H1 (cell line): ENCODE measurements around the gene MYH13. TPM values are rescaled to one million over a fixed set of nuclear protein-coding genes. Genes with fewer than 3 reads are reported as not detected.

Experiments
- CTCF ChIA-PET: fragments of 300-600 bp; sonication (Branson Sonifier 250); formaldehyde crosslinking; loops from one replicate; lab custom pipeline; 2021; ENCODE audit not compliant: partially characterized antibody; lab: Charles Lee
- POLR2A ChIA-PET: fragments of 300-600 bp; sonication (Branson Sonifier 250); formaldehyde crosslinking; loops from one replicate; lab custom pipeline; 2021; ENCODE audit warnings: inconsistent platforms; ENCODE audit not compliant: partially characterized antibody; lab: Charles Lee
- DNase-seq, 2 experiments: peaks; one replicate each; pipeline versions ENCODE4 v3.0.0 to v3.0.0-alpha.2; 2010 to 2022; ENCODE audit warnings: low spot score in 2 of 2, low read depth in 1 of 2, mixed read lengths in 1 of 2
- FAIRE-seq: peaks from 2 replicates; lab custom pipeline; 2011; peaks lifted over from hg19 to GRCh38; lab: Jason Lieb, UNC
- H2AFZ ChIP-seq: 2 replicates; pipeline ENCODE4 v1.8.1; 2012; ENCODE audit warnings: low read length, inconsistent platforms
- H2AK5ac ChIP-seq: 2 replicates; pipeline ENCODE4 v1.6.1; 2013; ENCODE audit warnings: low read depth, low read length
- H2BK120ac ChIP-seq: replicated peaks from 2 replicates; pipeline ENCODE3; 2013; ENCODE audit warnings: low read depth, low read length, inconsistent platforms
- H2BK12ac ChIP-seq: 2 replicates; pipeline ENCODE4 v1.6.1; 2013; ENCODE audit warnings: low read depth, low read length
- H2BK15ac ChIP-seq: 2 replicates; pipeline ENCODE4 v1.6.1; 2013; ENCODE audit warnings: low read length
- H2BK20ac ChIP-seq: 2 replicates; pipeline ENCODE4 v1.6.1; 2013; ENCODE audit warnings: low read length
- H2BK5ac ChIP-seq: 2 replicates; pipeline ENCODE4 v1.6.1; 2013; ENCODE audit warnings: low read depth, low read length
- H3K14ac ChIP-seq: 2 replicates; pipeline ENCODE4 v1.6.1; 2013; ENCODE audit warnings: inconsistent platforms; ENCODE audit not compliant: insufficient read length
- H3K18ac ChIP-seq: 2 replicates; pipeline ENCODE4 v1.6.1; 2013; ENCODE audit warnings: low read length; ENCODE audit errors: extremely low read depth
- H3K23ac ChIP-seq: 2 replicates; pipeline ENCODE4 v1.6.1; 2013; ENCODE audit warnings: inconsistent platforms; ENCODE audit not compliant: insufficient read length
- H3K23me2 ChIP-seq: 2 replicates; pipeline ENCODE4 v1.6.1; 2013; ENCODE audit warnings: low read depth, low read length
- H3K27ac ChIP-seq: 2 replicates; pipeline ENCODE4 v1.6.1; 2011; ENCODE audit warnings: low read depth, low read length, inconsistent platforms
- H3K27me3 ChIP-seq, 4 experiments: replicated peaks in 1 of 4; 1 replicate in 1 of 4; 2 replicates in 3 of 4; pipeline versions ENCODE4 v1.6.1 to v1.8.1; 2011 to 2013; ENCODE audit warnings: low read length in 3 of 4, mild to moderate bottlenecking in 3 of 4, inconsistent platforms in 2 of 4, mixed read lengths in 2 of 4, moderate library complexity in 1 of 4; ENCODE audit not compliant: control insufficient read depth in 3 of 4, insufficient read depth in 3 of 4; ENCODE audit errors: extremely low read depth in 1 of 4
- H3K36me3 ChIP-seq, 4 experiments: 2 replicates each; pipeline versions ENCODE4 v1.6.1 to v1.8.1; 2011 to 2013; ENCODE audit warnings: mild to moderate bottlenecking in 4 of 4, low read length in 3 of 4, moderate library complexity in 2 of 4, control low read depth in 1 of 4, inconsistent platforms in 1 of 4; ENCODE audit not compliant: insufficient read depth in 4 of 4, control insufficient read depth in 2 of 4
- H3K4ac ChIP-seq: replicated peaks from 2 replicates; pipeline ENCODE3; 2013; ENCODE audit warnings: low read length, low read depth, mixed read lengths, inconsistent platforms; ENCODE audit not compliant: insufficient read length
- H3K4me1 ChIP-seq, 4 experiments: replicated peaks in 1 of 4; 1 replicate in 1 of 4; 2 replicates in 3 of 4; pipeline versions ENCODE4 v1.6.1 to v1.8.1; 2011 to 2013; ENCODE audit warnings: low read length in 3 of 4, inconsistent platforms in 2 of 4, mixed read lengths in 1 of 4; ENCODE audit not compliant: insufficient read depth in 4 of 4, control insufficient read depth in 3 of 4
- H3K4me2 ChIP-seq, 2 experiments: 2 replicates each; pipeline versions ENCODE4 v1.6.1 to v1.8.1; 2011 to 2013; ENCODE audit warnings: low read depth in 2 of 2, low read length in 2 of 2, control low read depth in 1 of 2, inconsistent platforms in 1 of 2, mild to moderate bottlenecking in 1 of 2; ENCODE audit not compliant: insufficient read depth in 1 of 2
- H3K4me3 ChIP-seq, 4 experiments: fragments of 200-600, 300-600 bp in 1 of 4; sonication (generic), shearing (Covaris generic), sonication (Bioruptor Twin) in 1 of 4; 2 replicates each; pipeline versions ENCODE4 v1.5.1 to v1.8.1; 2011 to 2016; ENCODE audit warnings: low read length in 4 of 4, low read depth in 3 of 4, control low read depth in 2 of 4, inconsistent platforms in 2 of 4, mild to moderate bottlenecking in 2 of 4, mixed read lengths in 1 of 4, moderate library complexity in 1 of 4; ENCODE audit not compliant: insufficient read depth in 2 of 4; ENCODE audit errors: extremely low read depth in 1 of 4
- H3K56ac ChIP-seq: replicated peaks from 2 replicates; pipeline ENCODE3; 2013; ENCODE audit warnings: low read depth, mild to moderate bottlenecking, mixed read lengths, low read length, inconsistent platforms; ENCODE audit not compliant: insufficient read length
- H3K79me1 ChIP-seq: 2 replicates; pipeline ENCODE4 v1.6.1; 2013; ENCODE audit warnings: low read depth, low read length, control low read depth
- H3K79me2 ChIP-seq, 2 experiments: 2 replicates each; pipeline versions ENCODE4 v1.6.1 to v1.8.1; 2012 to 2013; ENCODE audit warnings: low read length in 2 of 2, mild to moderate bottlenecking in 2 of 2, inconsistent platforms in 1 of 2; ENCODE audit not compliant: insufficient read depth in 2 of 2, control insufficient read depth in 1 of 2
- H3K9ac ChIP-seq, 4 experiments: replicated peaks in 1 of 4; 1 replicate in 1 of 4; 2 replicates in 3 of 4; pipeline versions ENCODE4 v1.6.1 to v1.8.1; 2011 to 2013; ENCODE audit warnings: low read depth in 3 of 4, low read length in 3 of 4, control low read depth in 2 of 4, mild to moderate bottlenecking in 2 of 4, moderate library complexity in 2 of 4, inconsistent platforms in 1 of 4; ENCODE audit errors: extremely low read depth in 1 of 4
- H3K9me3 ChIP-seq, 2 experiments: 2 replicates each; pipeline versions ENCODE4 v1.6.1 to v1.8.1; 2012 to 2013; ENCODE audit warnings: mild to moderate bottlenecking in 2 of 2, moderate library complexity in 2 of 2, control low read depth in 1 of 2, inconsistent platforms in 1 of 2, low read depth in 1 of 2, low read length in 1 of 2, mixed read lengths in 1 of 2; ENCODE audit not compliant: insufficient read depth in 2 of 2
- H4K20me1 ChIP-seq, 2 experiments: replicated peaks in 1 of 2; 2 replicates each; pipeline versions ENCODE3 to v1.8.1; 2011 to 2013; ENCODE audit warnings: inconsistent platforms in 2 of 2, low read length in 2 of 2, mild to moderate bottlenecking in 1 of 2; ENCODE audit not compliant: insufficient read depth in 2 of 2, control insufficient read depth in 1 of 2
- H4K5ac ChIP-seq: 2 replicates; pipeline ENCODE4 v1.6.1; 2013; ENCODE audit warnings: low read length, low read depth, mixed read lengths, inconsistent platforms; ENCODE audit not compliant: insufficient read length
- H4K8ac ChIP-seq: 2 replicates; pipeline ENCODE4 v1.8.0; 2013; ENCODE audit warnings: mild to moderate bottlenecking, moderate library complexity, low read length, inconsistent platforms; ENCODE audit not compliant: insufficient read depth; ENCODE audit errors: extremely low read depth
- H4K91ac ChIP-seq: replicated peaks from 2 replicates; pipeline ENCODE3; 2013; ENCODE audit warnings: low read length, mixed read lengths, inconsistent platforms; ENCODE audit not compliant: insufficient read length
- WGBS, 2 experiments: shearing (Covaris generic) in 1 of 2; methylation state at CpG; one replicate each; pipeline versions ENCODE4 v1.1.6 to v1.1.7; 2013 to 2015; ENCODE audit warnings: low lambda C conversion rate in 2 of 2, mixed read lengths in 2 of 2, inconsistent platforms in 1 of 2, low coverage in 1 of 2, missing lambda C conversion rate in 1 of 2; ENCODE audit not compliant: insufficient replicate concordance in 2 of 2, insufficient coverage in 1 of 2, insufficient read length in 1 of 2; ENCODE audit errors: extremely low coverage in 1 of 2, missing lambda C conversion rate in 1 of 2; 5-methylcytosine and 5-hydroxymethylcytosine counted together
- polyA plus RNA-seq, 7 experiments: library from polyadenylated mRNA; depleted of rRNA in 3 of 7; stranded (reverse) in 5 of 7; unstranded in 2 of 7; fragments of >200 nt in 5 of 7; fragments of 200-250 nt in 2 of 7; gene quantifications; 1 replicate in 5 of 7; 2 replicates in 1 of 7; 4 replicates in 1 of 7; pipeline versions ENCODE4 v1.2.1 to v1.2.3, GENCODE V29; 2011 to 2013; ENCODE audit warnings: missing spikeins in 2 of 7, mixed read lengths in 2 of 7
- total RNA-seq: library from RNA; stranded (reverse); fragmentation: NEBNext Ultra II Directional; extraction: Animal tissue kit (Norgen Biotek cat#: 25700); gene quantifications from 2 replicates; pipeline ENCODE4 v1.2.1, GENCODE V29; 2021

Gene MYH13
- total and polyA plus RNA-seq, 2 of the 8 experiments (the other 6 are each of a cell fraction or from before 2014, with no cell fraction given): not detected

GRCh38 chr17:10380631-10381408, 8.0 kb upstream of the MYH13 start:
- H2BK12ac ChIP-seq: no peak overlapping the region
- H3K23me2 ChIP-seq: no peaks in the 10 kb centered on the region
- H3K23ac ChIP-seq: no peak overlapping the region
- H4K8ac ChIP-seq: no peak overlapping the region
- no peak overlapping the region for H3K56ac ChIP-seq
- H2AK5ac ChIP-seq: no peak overlapping the region
- no peaks in the 10 kb centered on the region for H4K20me1 ChIP-seq
- H3K79me2 ChIP-seq: no peaks in the 10 kb centered on the region
- no peak overlapping the region for H2BK20ac ChIP-seq
- no peak overlapping the region for H4K91ac ChIP-seq
- H3K4me2 ChIP-seq: no peak overlapping the region
- no peak overlapping the region for H3K27ac ChIP-seq
- no peak overlapping the region for H2BK15ac ChIP-seq
- no peaks in the 10 kb centered on the region for H3K36me3 ChIP-seq
- H3K27me3 ChIP-seq: no peaks in the 10 kb centered on the region
- no peak overlapping the region for H3K18ac ChIP-seq
- H2BK120ac ChIP-seq: no peak overlapping the region
- no peak overlapping the region for H4K5ac ChIP-seq
- DNase-seq: no peak
- no peaks in the 10 kb centered on the region for H3K9me3 ChIP-seq
- no peak overlapping the region for H3K14ac ChIP-seq
- no peak overlapping the region for H2BK5ac ChIP-seq
- H3K9ac ChIP-seq: no peak overlapping the region
- peaks cover 0 to 3% (median 0%) of the 10 kb centered on the region in 4 experiments; a peak in 3 of 7 replicates for H3K4me1 ChIP-seq
- H2AFZ ChIP-seq: no peak overlapping the region
- no peaks in the 10 kb centered on the region for H3K79me1 ChIP-seq
- WGBS, 2 experiments: 90% methylated on average over 3 of the region's 3 CpGs; no CpG with 5 or more reads in 1 of the 2 experiments
- ChIA-PET CTCF (interaction anchor here (1.1 to 2.2 kb wide), 6 partner anchors 8 to 55 kb away, joined by 4 to 9 read pairs (median 4); partner anchors contain the start of gene MYH13), POLR2A (no interaction called here)
- H3K4ac ChIP-seq: no peak overlapping the region
- peak; percentile 36 for FAIRE-seq
- H3K4me3 ChIP-seq: no peak overlapping the region
